Left hindlimb (tissue), 1 donor: Measurements from ENCODE around the gene ADAMTS12.

Experiments used
- DNase-seq: peaks from one replicate; pipeline ENCODE4 v3.0.0-alpha.2; 2018

ADAMTS12 gene

GRCh38 chr5:33696411-33696810 lies 195.4 kb downstream of the ADAMTS12 start:
- DNase-seq, result no peak

GRCh38 chr5:33692980-33693379 lies 198.8 kb downstream of the ADAMTS12 start:
- no peak for DNase-seq

DNA sequence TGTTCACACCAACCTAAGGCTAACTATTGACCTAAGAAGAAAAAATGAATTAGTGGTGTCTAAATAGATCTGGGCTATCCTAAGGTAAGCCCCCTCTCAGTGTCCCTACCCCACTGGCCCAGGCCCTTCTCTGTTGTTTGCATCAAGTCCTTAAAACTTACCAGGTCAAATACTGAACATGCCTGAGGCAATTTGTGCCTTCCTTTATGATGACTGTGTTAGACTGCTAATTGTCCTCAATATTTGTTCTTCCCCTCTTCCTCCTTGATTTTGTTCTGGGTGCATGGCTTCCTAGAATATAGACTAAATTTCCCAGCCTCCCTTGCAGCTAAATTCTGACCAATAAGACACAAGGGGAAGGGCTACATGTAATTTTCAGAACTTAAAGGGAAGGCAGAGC lies 199.9 kb downstream of the ADAMTS12 start:
- DNase-seq, result no peak

GRCh38 chr5:33690374-33691135 lies 201.2 kb downstream of the ADAMTS12 start:
- DNase-seq, result no peak

- no peak for DNase-seq
These were observed 203.3 kb downstream of the ADAMTS12 start for GRCh38 chr5:33688526-33688925.

DNA sequence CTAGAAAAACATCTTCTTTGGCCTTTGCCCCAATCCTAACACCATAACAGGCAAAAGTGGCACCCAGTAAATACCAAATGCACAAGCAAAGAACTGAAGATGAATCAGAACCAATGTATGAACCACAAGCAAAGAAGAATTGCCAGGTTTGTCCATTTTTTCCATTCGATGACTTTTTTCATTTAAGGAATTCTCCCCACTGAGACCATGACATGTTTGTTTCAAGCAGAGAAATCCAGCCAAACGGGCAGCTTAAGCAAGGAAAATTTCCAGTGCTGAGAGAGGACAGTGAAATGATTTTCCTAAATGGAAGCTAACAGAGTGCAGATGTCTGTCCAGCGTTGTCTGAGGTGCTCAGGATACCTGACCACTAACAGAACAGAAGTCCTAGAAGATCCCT lies 203.7 kb downstream of the ADAMTS12 start:
- no peak for DNase-seq

DNA sequence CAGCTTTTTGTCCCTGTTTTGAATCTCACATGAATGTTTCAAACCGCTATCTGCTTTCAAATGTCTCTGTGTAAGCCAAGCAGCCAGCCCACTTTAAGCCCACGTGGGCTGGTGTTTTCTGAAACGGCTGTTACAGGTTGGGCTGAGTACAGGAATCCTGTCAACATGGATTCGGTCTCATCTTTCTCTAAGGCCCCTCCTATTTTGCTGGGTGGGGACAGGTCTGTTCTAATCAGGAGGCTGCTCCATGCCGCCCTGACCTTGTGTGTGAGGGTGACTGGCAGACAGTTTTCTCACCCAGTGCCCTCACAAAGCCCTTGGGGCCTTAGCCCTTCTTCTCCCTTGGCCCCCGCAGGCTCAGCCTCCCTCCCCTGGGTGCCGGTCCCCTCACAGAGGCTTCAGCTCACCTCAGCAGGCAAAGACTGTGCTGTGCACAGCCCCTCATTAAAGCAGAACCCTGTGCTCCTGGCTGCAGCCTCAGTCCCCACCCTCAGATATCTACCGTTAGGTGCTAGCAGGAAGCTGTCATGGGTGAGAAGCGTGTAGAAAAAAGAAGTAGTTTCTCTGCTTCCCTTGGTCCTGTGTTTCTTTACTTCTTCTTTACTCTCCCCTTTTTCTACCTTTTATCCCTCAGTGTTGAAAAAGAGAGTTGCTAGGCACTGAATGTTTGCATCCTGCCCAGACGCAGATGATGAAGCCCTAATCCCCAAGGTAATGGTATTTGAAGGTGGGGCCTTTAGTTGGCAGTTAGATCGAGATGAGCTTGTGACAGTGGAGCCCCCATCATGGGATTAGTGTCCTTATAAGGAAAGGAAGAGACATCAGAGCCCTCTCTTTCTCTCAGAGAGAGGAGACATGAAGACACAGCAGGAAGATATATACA lies 205.7 kb downstream of the ADAMTS12 start:
- DNase-seq, result no peak

DNA sequence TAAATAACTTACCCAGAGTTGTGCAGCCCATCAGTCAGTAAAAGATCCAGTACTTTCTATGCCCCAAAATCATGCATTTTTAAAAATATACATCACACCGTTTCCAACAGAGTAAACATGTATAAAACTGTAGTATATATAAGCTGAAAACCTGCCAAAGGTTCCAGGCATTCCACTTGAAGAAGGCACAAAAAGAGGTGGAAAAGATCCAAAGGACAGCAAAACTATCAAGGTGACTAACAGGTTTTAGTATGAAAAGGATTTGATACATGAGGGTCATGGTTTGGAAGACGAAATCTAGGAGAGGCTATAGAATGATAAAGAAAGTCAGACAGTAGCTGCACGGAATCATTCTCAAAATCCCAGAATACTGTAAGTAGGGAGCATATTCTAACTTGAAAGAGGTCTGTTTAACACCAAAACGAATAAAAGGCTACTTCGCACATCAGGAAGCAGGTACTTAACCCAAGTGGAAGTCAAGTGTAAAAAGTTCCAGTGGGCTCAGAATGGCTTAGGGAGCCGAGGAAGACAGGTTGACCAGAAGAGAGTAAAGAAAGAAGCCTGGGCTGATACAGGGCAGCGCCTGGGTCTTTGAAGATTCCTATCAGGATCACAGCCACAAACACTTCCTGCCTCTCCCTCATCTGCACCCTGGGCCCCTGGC lies 207.2 kb downstream of the ADAMTS12 start:
- no peak for DNase-seq

- no peak for DNase-seq
These were observed 212.0 kb downstream of the ADAMTS12 start for GRCh38 chr5:33679791-33680190.

GRCh38 chr5:33675958-33676464 lies 215.8 kb downstream of the ADAMTS12 start:
- no peak for DNase-seq

GRCh38 chr5:33671700-33672291 lies 220.0 kb downstream of the ADAMTS12 start:
- DNase-seq, result no peak

GRCh38 chr5:33662722-33663427 lies 228.9 kb downstream of the ADAMTS12 start:
- DNase-seq, result no peak

DNA sequence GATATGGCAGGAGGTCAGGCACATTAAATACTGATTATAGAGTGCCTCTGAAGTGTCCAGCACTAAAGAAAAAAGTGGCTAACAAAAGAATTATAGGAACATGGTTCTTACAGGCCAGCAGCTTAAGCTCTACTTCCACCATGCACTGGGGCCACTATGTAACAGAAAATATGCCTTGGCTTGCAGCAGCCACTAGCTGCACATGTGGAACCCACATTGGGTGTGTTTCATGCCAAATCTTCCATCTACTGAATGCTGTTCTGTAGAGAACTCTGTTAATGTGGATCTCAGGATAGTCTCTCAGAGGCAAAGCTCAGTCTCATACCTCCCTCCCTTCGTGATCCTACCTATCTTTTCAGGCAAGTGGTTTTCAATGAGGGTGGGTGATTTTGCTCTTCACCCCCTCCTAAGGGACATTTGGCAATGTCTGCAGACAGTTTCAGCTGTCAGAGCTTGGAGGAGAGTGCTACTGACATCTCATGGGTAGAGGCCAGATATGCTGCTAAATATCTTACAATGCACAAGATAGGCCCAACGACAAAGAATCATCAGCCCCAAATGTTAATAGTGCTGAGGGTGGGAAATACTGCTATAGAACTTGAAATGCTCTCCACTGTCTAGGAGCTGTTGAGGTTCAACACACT lies 232.1 kb downstream of the ADAMTS12 start:
- DNase-seq, result no peak

- DNase-seq, result no peak
These were observed 233.9 kb downstream of the ADAMTS12 start for GRCh38 chr5:33657804-33658440.

GRCh38 chr5:33657176-33657575 lies 234.6 kb downstream of the ADAMTS12 start:
- DNase-seq, result no peak

DNA sequence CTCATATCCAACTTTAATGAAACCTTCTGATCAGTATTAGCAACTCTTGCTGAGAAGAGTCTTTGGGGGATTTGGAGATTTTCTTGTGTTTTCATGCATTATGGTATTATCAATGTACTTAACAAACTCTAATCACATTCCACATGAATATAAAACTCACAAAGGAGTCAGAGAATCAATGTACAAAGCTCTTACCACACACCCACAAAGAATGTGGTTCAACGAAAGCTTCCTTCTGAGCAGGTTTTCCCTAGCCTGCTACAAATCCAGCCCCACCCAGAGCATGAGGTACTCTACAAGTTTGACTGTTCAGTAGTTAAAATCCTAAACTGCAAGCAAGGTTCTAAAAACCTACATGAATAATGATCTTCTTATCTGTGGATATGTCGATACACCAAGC lies 240.9 kb downstream of the ADAMTS12 start:
- no peak for DNase-seq

DNA sequence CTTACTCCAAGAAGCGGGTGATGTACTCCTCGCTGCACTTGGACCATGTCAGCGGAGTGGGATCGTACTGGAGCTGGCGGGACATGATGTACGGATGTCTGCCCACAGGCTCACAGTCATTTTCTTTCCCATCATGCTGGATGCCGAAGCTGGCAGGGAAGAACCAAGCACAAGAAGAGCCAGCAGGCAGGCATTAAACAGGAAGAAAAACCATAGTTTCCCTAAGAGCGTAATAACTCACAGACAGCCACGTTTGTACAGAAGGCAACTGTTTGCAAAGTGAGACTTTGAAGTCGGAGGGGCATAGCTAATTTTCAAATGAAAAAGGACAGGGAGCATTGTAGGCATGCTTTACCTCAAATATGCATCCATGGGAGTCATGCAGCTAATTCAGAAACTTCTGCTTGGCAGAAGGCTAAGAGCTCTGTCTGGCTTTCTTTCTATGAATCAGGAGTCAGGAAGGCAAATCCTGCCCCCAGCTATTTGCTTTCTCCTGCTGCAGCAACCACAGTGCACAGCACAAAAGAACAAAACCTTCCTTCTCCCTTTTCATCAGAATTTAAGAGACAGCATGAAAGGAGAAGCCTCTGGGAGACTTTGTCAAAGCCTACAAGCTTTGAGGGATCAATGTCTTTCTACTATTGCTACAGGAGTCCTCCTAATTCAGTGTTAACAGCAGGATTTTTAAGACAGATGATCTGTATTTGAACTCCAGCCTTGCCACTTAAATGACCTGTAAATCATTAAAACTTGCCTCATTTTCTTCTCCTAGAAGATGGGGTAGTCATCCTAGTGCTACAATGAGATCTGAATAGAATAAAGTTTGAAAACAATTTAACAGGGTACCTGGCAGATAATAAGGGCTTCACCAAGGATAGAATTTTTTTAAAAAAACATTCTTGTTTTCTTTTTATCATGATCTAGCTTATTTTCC lies 242.0 kb downstream of the ADAMTS12 start:
- no peak for DNase-seq

- no peak for DNase-seq
These were observed 249.9 kb downstream of the ADAMTS12 start for GRCh38 chr5:33641744-33642505.

- no peak for DNase-seq
These were observed 252.3 kb downstream of the ADAMTS12 start for GRCh38 chr5:33639474-33639873.
